Neuronal stem cell (in vitro differentiated cells): ENCODE data around the gene MTG1.

Experiments used
- DNase-seq: peaks from one replicate; pipeline ENCODE4 v3.0.0-alpha.2; 2013; ENCODE audit warnings: low spot score
- H2AFZ ChIP-seq: one replicate; pipeline ENCODE4 v1.6.1; 2013; ENCODE audit warnings: mild to moderate bottlenecking, low read length, inconsistent platforms
- H2AK5ac ChIP-seq: 2 replicates; pipeline ENCODE4 v1.6.1; 2013; ENCODE audit warnings: low read depth, mild to moderate bottlenecking, inconsistent platforms, low read length, moderate library complexity, mixed read lengths
- H2BK120ac ChIP-seq: 2 replicates; pipeline ENCODE4 v1.6.1; 2013; ENCODE audit warnings: low read depth, mild to moderate bottlenecking, inconsistent platforms, low read length, moderate library complexity, mixed read lengths
- H2BK12ac ChIP-seq: one replicate; pipeline ENCODE4 v1.6.1; 2013; ENCODE audit warnings: low read length, inconsistent platforms
- H2BK15ac ChIP-seq: 2 replicates; pipeline ENCODE4 v1.6.1; 2013; ENCODE audit warnings: mild to moderate bottlenecking, low read length, inconsistent platforms, mixed read lengths
- H2BK5ac ChIP-seq: one replicate; pipeline ENCODE4 v1.6.1; 2013; ENCODE audit warnings: inconsistent platforms, mild to moderate bottlenecking, low read length, moderate library complexity
- H3K14ac ChIP-seq: one replicate; pipeline ENCODE4 v1.6.1; 2013; ENCODE audit warnings: low read length, inconsistent platforms
- H3K18ac ChIP-seq: 2 replicates; pipeline ENCODE4 v1.6.1; 2013; ENCODE audit warnings: low read length, inconsistent platforms
- H3K23ac ChIP-seq: 2 replicates; pipeline ENCODE4 v1.6.1; 2013; ENCODE audit warnings: low read depth, mild to moderate bottlenecking, mixed read lengths, low read length, inconsistent platforms; ENCODE audit not compliant: poor library complexity
- H3K27ac ChIP-seq: replicated peaks from 3 replicates; pipeline ENCODE4 v1.5.1; 2013; ENCODE audit warnings: low read length, inconsistent platforms
- H3K27me3 ChIP-seq, 3 experiments: 2 replicates each; pipeline ENCODE4 v1.6.1; 2013; ENCODE audit warnings: low read length in 3 of 3, mild to moderate bottlenecking in 2 of 3, inconsistent platforms in 1 of 3, low read depth in 1 of 3, mixed read lengths in 1 of 3, moderate library complexity in 1 of 3; ENCODE audit not compliant: control insufficient read depth in 3 of 3, insufficient read depth in 3 of 3
- H3K36me3 ChIP-seq, 2 donors: replicated peaks in 1 of 2; 2 replicates each; pipeline ENCODE4 v1.6.1; 2013; ENCODE audit warnings: low read length in 2 of 2; ENCODE audit not compliant: control insufficient read depth in 2 of 2, insufficient read depth in 2 of 2
- H3K4ac ChIP-seq: 2 replicates; pipeline ENCODE4 v1.6.1; 2013; ENCODE audit warnings: inconsistent platforms, mild to moderate bottlenecking, low read length, moderate library complexity
- H3K4me1 ChIP-seq, 2 donors: 1 replicate in 1 of 2; 2 replicates in 1 of 2; pipeline ENCODE4 v1.6.1; 2013; ENCODE audit warnings: low read length in 2 of 2, low read depth in 1 of 2; ENCODE audit not compliant: control insufficient read depth in 2 of 2, insufficient read depth in 1 of 2
- H3K4me2 ChIP-seq: one replicate; pipeline ENCODE4 v1.6.1; 2013; ENCODE audit warnings: mild to moderate bottlenecking, low read length, inconsistent platforms; ENCODE audit not compliant: insufficient read depth, poor library complexity, severe bottlenecking
- H3K4me3 ChIP-seq, 2 donors: 2 replicates each; pipeline ENCODE4 v1.5.1; 2013; ENCODE audit warnings: low read length in 2 of 2, mild to moderate bottlenecking in 2 of 2, inconsistent platforms in 1 of 2, moderate library complexity in 1 of 2
- H3K79me1 ChIP-seq: one replicate; pipeline ENCODE4 v1.6.1; 2013; ENCODE audit warnings: low read depth, mild to moderate bottlenecking, inconsistent platforms, low read length, moderate library complexity
- H3K9ac ChIP-seq: one replicate; pipeline ENCODE4 v1.6.1; 2013; ENCODE audit warnings: mild to moderate bottlenecking, low read depth, low read length, inconsistent platforms; ENCODE audit not compliant: poor library complexity
- H3K9me3 ChIP-seq, 2 donors: replicated peaks in 1 of 2; 2 replicates each; pipeline versions ENCODE3 to v1.6.1; 2013; ENCODE audit warnings: low read length in 2 of 2, mild to moderate bottlenecking in 2 of 2, inconsistent platforms in 1 of 2, low read depth in 1 of 2, mixed read lengths in 1 of 2, moderate library complexity in 1 of 2; ENCODE audit not compliant: control insufficient read depth in 2 of 2, insufficient read depth in 1 of 2
- H4K8ac ChIP-seq: one replicate; pipeline ENCODE4 v1.6.1; 2013; ENCODE audit warnings: low read depth, mild to moderate bottlenecking, inconsistent platforms, low read length, moderate library complexity
- H4K91ac ChIP-seq: one replicate; pipeline ENCODE4 v1.6.1; 2013; ENCODE audit warnings: low read length, low read depth, mild to moderate bottlenecking, inconsistent platforms; ENCODE audit not compliant: poor library complexity
- WGBS, 2 donors: extraction: QIAGEN DNeasy Blood & Tissue Kit; methylation state at CpG; one replicate each; pipeline ENCODE4 v1.1.7; 2013; ENCODE audit warnings: missing lambda C conversion rate in 2 of 2, mixed read lengths in 1 of 2; ENCODE audit not compliant: insufficient read length in 2 of 2, insufficient replicate concordance in 1 of 2; ENCODE audit errors: extremely low coverage in 2 of 2; 5-methylcytosine and 5-hydroxymethylcytosine counted together

MTG1 gene

DNA sequence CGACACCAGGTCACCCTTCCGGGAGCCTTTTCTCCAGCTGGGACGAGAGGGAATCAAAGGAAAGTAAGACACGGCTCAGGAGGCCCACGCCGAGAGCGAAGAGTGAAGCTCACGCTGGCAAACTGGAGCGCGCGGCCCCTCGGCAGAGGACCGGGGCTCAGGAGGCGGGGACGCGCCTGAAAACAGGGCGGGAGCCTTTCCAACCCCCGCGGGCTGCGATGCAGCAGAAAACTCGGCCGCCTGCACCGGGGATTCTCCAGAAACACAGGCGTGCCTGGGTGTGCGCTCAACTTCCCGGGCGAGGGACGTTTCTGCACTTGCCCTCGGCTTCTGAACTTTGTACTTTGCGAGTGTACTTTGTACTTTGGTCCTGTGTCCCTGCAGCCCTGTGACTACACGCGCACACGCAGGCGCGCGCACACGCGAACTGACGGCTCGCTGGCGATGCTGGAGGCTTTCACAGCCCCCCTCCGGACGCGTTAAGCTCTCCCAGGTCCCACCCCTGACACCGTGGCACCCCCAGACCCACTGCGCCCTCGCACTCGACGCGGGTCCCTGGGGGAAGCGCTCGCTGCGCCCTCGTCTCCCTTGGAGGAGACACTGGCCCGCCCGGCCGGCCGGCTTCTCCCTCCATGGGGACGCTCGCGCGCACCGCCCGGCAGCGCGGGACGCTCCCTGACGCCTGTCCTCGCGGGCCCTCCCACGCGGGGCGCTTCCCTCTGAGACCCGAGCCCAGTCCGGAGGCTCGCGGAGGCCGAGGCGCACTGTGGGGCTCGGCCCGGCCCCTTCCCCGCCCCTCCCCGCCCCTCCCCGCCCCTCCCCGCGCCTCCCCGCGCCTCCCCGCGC, 15.5 kb upstream of the MTG1 start:
- H2BK12ac ChIP-seq, result peak overlapping the region; percentile 90
- peaks cover 7% of the 10 kb centered on the region for H3K79me1 ChIP-seq
- H2BK120ac ChIP-seq, result peak overlapping the region; percentile 81
- no peaks in the 10 kb centered on the region for H3K36me3 ChIP-seq
- H2BK15ac ChIP-seq, result peak overlapping the region; percentile 96
- peak overlapping the region; percentile 96 for H3K23ac ChIP-seq
- no peak overlapping the region for H3K27ac ChIP-seq
- WGBS, 2 donors, result no CpG with 5 or more reads among the region's 90 CpGs
- H4K8ac ChIP-seq, result no peak overlapping the region
- peak overlapping the region; percentile 89 for H3K14ac ChIP-seq
- peak overlapping the region; percentile 90 for H2AFZ ChIP-seq
- no peaks in the 10 kb centered on the region for H3K9me3 ChIP-seq
- H2AK5ac ChIP-seq, result peak overlapping the region; percentile 93
- H3K4ac ChIP-seq, result peak overlapping the region; percentile 66
- H3K18ac ChIP-seq, result peak overlapping the region; percentile 89
- H3K4me2 ChIP-seq, result peak overlapping the region; percentile 91
- DNase-seq, result peak; percentile 68
- peak overlapping the region; percentile 84 to 96 for H3K4me3 ChIP-seq
- H2BK5ac ChIP-seq, result peak overlapping the region; percentile 97
- peaks cover 7 to 11% of the 10 kb centered on the region in 2 donors for H3K4me1 ChIP-seq
- peaks cover 0 to 15% (median 8%) of the 10 kb centered on the region in 3 experiments for H3K27me3 ChIP-seq
- no peak overlapping the region for H4K91ac ChIP-seq
- H3K9ac ChIP-seq, result peak overlapping the region; percentile 91

DNA sequence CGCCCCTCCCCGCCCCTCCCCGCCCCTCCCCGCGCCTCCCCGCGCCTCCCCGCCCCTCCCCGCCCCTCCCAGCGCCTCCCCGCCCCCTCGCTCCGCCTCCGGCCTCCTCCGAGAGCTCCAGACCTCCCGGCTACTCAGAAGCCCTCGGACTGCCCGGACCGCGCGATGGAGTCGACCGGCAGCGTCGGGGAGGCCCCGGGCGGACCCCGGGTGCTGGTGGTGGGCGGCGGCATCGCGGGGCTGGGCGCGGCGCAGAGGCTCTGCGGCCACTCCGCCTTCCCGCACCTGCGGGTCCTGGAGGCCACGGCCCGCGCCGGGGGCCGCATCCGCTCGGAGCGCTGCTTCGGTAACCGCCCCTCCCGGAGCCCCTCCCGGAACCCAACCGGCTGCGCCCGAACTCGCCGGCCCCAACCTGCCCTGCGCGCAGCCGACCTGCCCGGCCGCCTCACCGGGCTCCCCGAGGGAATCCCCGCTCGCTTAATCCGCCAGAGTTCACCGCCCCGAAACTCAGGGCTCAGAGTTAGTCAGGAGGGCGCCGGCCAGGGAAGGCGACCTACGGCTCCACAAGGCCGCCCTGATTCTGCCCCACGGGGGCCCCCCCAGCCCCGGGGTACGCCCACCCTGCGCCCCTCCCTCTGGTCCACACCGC, 14.7 kb upstream of the MTG1 start, which contains the start of gene PAOX:
Gene PAOX (plus strand): TSS at position 111 of the 649 bp plus-strand sequence. CDS start 55 bp downstream, at position 166.
- H4K8ac ChIP-seq, result no peak within 1 kb of the TSS
- H3K4me1 ChIP-seq, result peaks cover 6 to 7% of the 10 kb centered on the region in 2 donors

DNA sequence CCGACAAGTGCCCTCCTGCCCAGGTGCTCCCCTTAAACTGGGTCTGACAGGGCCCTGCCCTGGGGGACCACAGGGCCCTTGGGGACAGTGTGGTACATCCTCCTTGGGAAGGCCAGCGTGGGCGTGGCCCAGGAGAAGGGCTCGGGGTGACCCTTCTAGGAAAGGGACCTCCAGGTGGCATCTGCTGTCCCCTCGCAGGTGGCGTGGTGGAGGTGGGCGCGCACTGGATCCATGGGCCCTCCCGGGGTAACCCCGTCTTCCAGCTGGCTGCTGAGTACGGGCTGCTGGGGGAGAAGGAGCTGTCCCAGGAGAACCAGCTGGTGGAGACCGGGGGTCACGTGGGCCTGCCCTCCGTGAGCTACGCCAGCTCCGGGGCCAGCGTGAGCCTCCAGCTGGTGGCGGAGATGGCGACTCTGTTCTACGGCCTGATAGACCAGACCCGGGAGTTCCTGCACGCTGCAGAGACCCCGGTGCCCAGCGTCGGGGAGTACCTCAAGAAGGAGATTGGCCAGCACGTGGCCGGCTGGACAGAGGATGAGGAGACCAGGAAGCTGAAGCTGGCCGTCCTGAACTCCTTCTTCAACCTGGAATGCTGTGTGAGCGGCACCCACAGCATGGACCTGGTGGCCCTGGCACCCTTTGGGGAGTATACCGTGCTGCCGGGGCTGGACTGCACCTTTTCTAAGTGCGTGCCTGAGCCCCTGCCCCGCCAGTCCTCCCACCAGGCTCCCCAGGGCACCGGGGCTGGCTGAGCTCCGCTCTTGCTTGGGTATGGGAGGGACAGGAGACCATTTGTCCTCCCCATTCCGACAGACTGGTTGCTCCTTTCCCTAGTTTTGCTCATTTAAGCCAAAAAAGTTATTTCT, 13.9 kb upstream of the MTG1 start:
- WGBS, 2 donors, result no CpG with 5 or more reads among the region's 36 CpGs
- Histone ChIP-seq H3K4me3 (peak overlapping the region in 1 of 2 donors; percentile 91), H4K91ac (no peak overlapping the region), H3K27me3 (peaks cover 0 to 15% (median 8%) of the 10 kb centered on the region in 3 experiments), H2AK5ac (peak overlapping the region; percentile 41), H4K8ac (no peak overlapping the region), H3K36me3 (no peaks in the 10 kb centered on the region), H2BK120ac (no peak overlapping the region), H3K4me1 (peaks cover 6 to 7% of the 10 kb centered on the region in 2 donors), H3K14ac (peak overlapping the region; percentile 38), H3K79me1 (peaks cover 7% of the 10 kb centered on the region), H3K4me2 (peak overlapping the region; percentile 77), H3K27ac (no peak overlapping the region), H2BK12ac (peak overlapping the region; percentile 86), H3K9ac (peak overlapping the region; percentile 90), H3K9me3 (no peaks in the 10 kb centered on the region), H2BK5ac (peak overlapping the region; percentile 87), H2AFZ (peak overlapping the region; percentile 90), H3K23ac (peak overlapping the region; percentile 81), H3K4ac (no peak overlapping the region), H2BK15ac (peak overlapping the region; percentile 73), H3K18ac (peak overlapping the region; percentile 93)
- no peak for DNase-seq

More for the DNA sequence above, 14.7 kb upstream of the MTG1 start, which contains the start of gene PAOX:
- Histone ChIP-seq H3K9me3 (no peaks in the 10 kb centered on the region), H3K4ac (peak within 1 kb of the TSS; percentile 66), H3K79me1 (peaks cover 7% of the 10 kb centered on the region), H2BK120ac (peak within 1 kb of the TSS; percentile 81), H3K27ac (no peak within 1 kb of the TSS), H3K18ac (peak within 1 kb of the TSS; percentile 93), H2AK5ac (peak within 1 kb of the TSS; percentile 93), H3K27me3 (peaks cover 0 to 15% (median 8%) of the 10 kb centered on the region in 3 experiments), H2AFZ (peak within 1 kb of the TSS; percentile 90), H3K4me3 (peak within 1 kb of the TSS; percentile 84 to 96), H2BK12ac (peak within 1 kb of the TSS; percentile 90), H3K23ac (peak within 1 kb of the TSS; percentile 96), H4K91ac (no peak within 1 kb of the TSS), H3K9ac (peak within 1 kb of the TSS; percentile 91), H2BK5ac (peak within 1 kb of the TSS; percentile 97), H3K36me3 (no peaks in the 10 kb centered on the region), H3K14ac (peak within 1 kb of the TSS; percentile 89), H2BK15ac (peak within 1 kb of the TSS; percentile 96), H3K4me2 (peak within 1 kb of the TSS; percentile 91)
- WGBS, 2 donors, result no CpG with 5 or more reads among the region's 78 CpGs
- DNase-seq, result peak; percentile 68
